HL-60 (cell line): ENCODE measurements around the gene USP8.

Experiments
- DNase-seq, 2 experiments: peaks; one replicate each; pipeline ENCODE4 v3.0.0-alpha.2; 2010 to 2020; ENCODE audit warnings: low read depth in 1 of 2, low spot score in 1 of 2
- H3K27ac ChIP-seq: fragments of 250-450 bp; sonication (Bioruptor Pico); replicated peaks from 2 replicates; pipeline ENCODE4 v1.5.1; 2020; ENCODE audit warnings: mild to moderate bottlenecking, moderate library complexity
- H3K27me3 ChIP-seq: fragments of 250-450 bp; sonication (Bioruptor Pico); 2 replicates; pipeline ENCODE4 v1.5.1; 2021; ENCODE audit warnings: mild to moderate bottlenecking, moderate library complexity; ENCODE audit not compliant: insufficient read depth, poor library complexity, severe bottlenecking
- H3K4me3 ChIP-seq: replicated peaks from 2 replicates; pipeline ENCODE4 v1.5.1; 2011; ENCODE audit warnings: mild to moderate bottlenecking, control low read depth, low read length; ENCODE audit not compliant: insufficient read depth
- CTCF ChIP-seq: IDR thresholded peaks from one replicate; pipeline ENCODE4 v1.5.1; 2011; ENCODE audit warnings: low read length, control low read depth, inconsistent platforms; ENCODE audit not compliant: insufficient read depth
- GABPA ChIP-seq: IDR thresholded peaks from 2 replicates; pipeline ENCODE4 v1.6.1; 2012; ENCODE audit warnings: low read depth
- POLR2AphosphoS5 ChIP-seq: IDR thresholded peaks from 2 replicates; pipeline ENCODE4 v1.6.1; 2012; ENCODE audit warnings: low read depth
- REST ChIP-seq: IDR thresholded peaks from 2 replicates; pipeline ENCODE4 v1.6.1; 2012; ENCODE audit warnings: low read depth; ENCODE audit not compliant: insufficient replicate concordance
- SPI1 ChIP-seq: IDR thresholded peaks from 2 replicates; pipeline ENCODE4 v1.6.1; 2012; ENCODE audit warnings: low read depth, mild to moderate bottlenecking, borderline replicate concordance

The USP8 gene

GRCh38 chr15:50531766-50532165, 107.6 kb downstream of the USP8 start:
- TF ChIP-seq CTCF (no peak), POLR2AphosphoS5 (no peak)
- Histone ChIP-seq H3K27ac (no peak overlapping the region), H3K4me3 (no peak overlapping the region), H3K27me3 (no peaks in the 10 kb centered on the region)
- DNase-seq, result no peak

GRCh38 chr15:50542887-50543210, 118.6 kb downstream of the USP8 start:
- H3K27me3 ChIP-seq, result no peaks in the 10 kb centered on the region
- no peak overlapping the region for H3K27ac ChIP-seq
- DNase-seq, result no peak
- no peak overlapping the region for H3K4me3 ChIP-seq
- no peak for TF ChIP-seq POLR2AphosphoS5
- TF ChIP-seq GABPA, result no peak
- no peak for TF ChIP-seq CTCF
- TF ChIP-seq SPI1, result no peak
- TF ChIP-seq REST, result no peak

GRCh38 chr15:50543556-50543955, 119.4 kb downstream of the USP8 start:
- no peak for DNase-seq
- no peak for TF ChIP-seq REST
- no peak for TF ChIP-seq GABPA
- no peak for TF ChIP-seq CTCF
- no peak for TF ChIP-seq POLR2AphosphoS5
- no peak for TF ChIP-seq SPI1
- no peak overlapping the region for H3K4me3 ChIP-seq
- H3K27ac ChIP-seq, result no peak overlapping the region
- H3K27me3 ChIP-seq, result no peaks in the 10 kb centered on the region

- no peak for DNase-seq
- H3K27ac ChIP-seq, result no peak overlapping the region
- H3K4me3 ChIP-seq, result no peak overlapping the region
- TF ChIP-seq REST, result no peak
- no peak for TF ChIP-seq SPI1
- TF ChIP-seq GABPA, result no peak
- TF ChIP-seq POLR2AphosphoS5, result no peak
- no peaks in the 10 kb centered on the region for H3K27me3 ChIP-seq
These were observed 120.2 kb downstream of the USP8 start for GRCh38 chr15:50544368-50544767.
